ENCODE measurements around the gene UBE2B. TPM values are rescaled to one million over a fixed set of nuclear protein-coding genes. Genes with fewer than 3 reads are reported as not detected.
A peak's percentile ranks its signal among the peaks of the same experiment; 100 is the strongest.
"Not testable (repeated sequence)": the region's sequence is repeated elsewhere in the genome, so short reads cannot be mapped to it uniquely, and the experiment has no call there.

UBE2B gene
- total RNA-seq, 1 donor from 2014 or later = 60.4 TPM

GRCh38 chr5:134371834-134372340, 518 bp downstream of the UBE2B start:
- Mint-ChIP-seq H3K4me1 (peaks cover 50% of the 10 kb centered on the region), H3K36me3 (ENCODE audit: low read depth) (peaks cover 37% of the 10 kb centered on the region), H3K9me3 (peaks cover 2% of the 10 kb centered on the region), H3K4me3 (peak overlapping the region; percentile 98), H3K27me3 (no peaks in the 10 kb centered on the region), H3K27ac (peak overlapping the region; percentile 100)
- DNase-seq = peak; percentile 40
- CTCF ChIA-PET = interaction anchor here (1.0 to 2.0 kb wide), 5 partner anchors 40 to 215 kb away, joined by 3 to 11 read pairs (median 5); partner anchors contain the start of gene CDKN2AIPNL
- POLR2A ChIA-PET = interaction anchor here (0.5 to 5.4 kb wide), 31 partner anchors 10 to 530 kb away, joined by 3 to 86 read pairs (median 5); partner anchors contain the start of genes C5orf24, CDKN2AIPNL, JADE2 and SEC24A
- TF ChIP-seq CTCF (IDR thresholded peaks at IDR 0.05) = no peak
- ATAC-seq (ENCODE audit: low read depth) = no peak
- intact Hi-C loops (cut with micrococcal nuclease) = loop anchor here (1.0 to 5.0 kb wide), 16 partner anchors 39 to 535 kb away; partner anchors contain the start of genes CAMLG, CDKN2AIPNL, DDX46 and JADE2

- intact Hi-C loops (cut with micrococcal nuclease) = loop anchor here (1.0 to 5.0 kb wide), 5 partner anchors 71 to 534 kb away; partner anchors contain the start of genes DDX46 and PCBD2
- H3K27ac Mint-ChIP-seq; CTCF ChIA-PET; ATAC-seq (ENCODE audit: low read depth); H3K27me3 Mint-ChIP-seq; DNase-seq; H3K9me3 Mint-ChIP-seq: not testable (repeated sequence)
- H3K4me1 Mint-ChIP-seq = peaks cover 42% of the 10 kb centered on the region
- peak overlapping the region; percentile 55 for H3K4me3 Mint-ChIP-seq
- H3K36me3 Mint-ChIP-seq (ENCODE audit: low read depth) = peaks cover 50% of the 10 kb centered on the region
- POLR2A ChIA-PET = interaction anchor here (5.4 kb wide), 1 partner anchor 152 kb away, joined by 86 read pairs; the partner anchor contains the start of gene JADE2
These were observed 2.3 kb downstream of the UBE2B start for GRCh38 chr5:134373633-134374032.

DNA sequence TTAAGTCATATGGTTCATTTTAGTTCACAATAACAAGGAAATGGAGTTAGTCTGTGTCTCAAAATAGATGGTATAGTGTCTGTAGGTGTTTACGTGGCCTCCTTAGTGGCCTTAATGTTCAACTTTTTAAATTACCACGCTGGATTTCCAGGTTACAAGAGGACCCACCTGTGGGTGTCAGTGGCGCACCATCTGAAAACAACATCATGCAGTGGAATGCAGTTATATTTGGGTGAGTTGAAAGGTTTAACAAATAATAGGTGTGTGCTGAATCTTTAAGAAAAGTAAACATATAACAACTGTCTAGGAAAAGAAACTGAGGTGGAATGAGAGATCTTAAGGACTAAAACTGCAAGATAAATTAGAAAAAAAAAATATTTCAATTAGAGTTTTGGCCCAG, 2.9 kb downstream of the UBE2B start:
- Mint-ChIP-seq H3K9me3 (no peaks in the 10 kb centered on the region), H3K36me3 (ENCODE audit: low read depth) (peaks cover 54% of the 10 kb centered on the region), H3K4me3 (no peak overlapping the region), H3K27ac (no peak overlapping the region), H3K4me1 (peaks cover 42% of the 10 kb centered on the region), H3K27me3 (no peaks in the 10 kb centered on the region)
- ATAC-seq (ENCODE audit: low read depth) = no peak
- TF ChIP-seq CTCF (IDR thresholded peaks at IDR 0.05) = no peak
- intact Hi-C loops (cut with micrococcal nuclease) = loop anchor here (1.0 to 5.0 kb wide), 5 partner anchors 72 to 533 kb away; partner anchors contain the start of genes DDX46 and PCBD2
- no peak for DNase-seq
- CTCF ChIA-PET = no interaction called here
- POLR2A ChIA-PET = interaction anchor here (0.7 to 1.2 kb wide), 2 partner anchors 72 to 233 kb away, joined by 3 read pairs; no protein-coding TSS in a partner anchor

- H3K9me3 Mint-ChIP-seq = no peaks in the 10 kb centered on the region
- ChIA-PET CTCF (no interaction called here), POLR2A (interaction anchor here (0.7 kb wide), 1 partner anchor 358 kb away, joined by 3 read pairs; the partner anchor contains the start of gene CAMLG)
- H3K36me3 Mint-ChIP-seq (ENCODE audit: low read depth) = peaks cover 71% of the 10 kb centered on the region
- intact Hi-C loops (cut with micrococcal nuclease) = no loop called here
- H3K27ac Mint-ChIP-seq = no peak overlapping the region
- DNase-seq = no peak
- H3K4me3 Mint-ChIP-seq = no peak overlapping the region
- H3K27me3 Mint-ChIP-seq = no peaks in the 10 kb centered on the region
- peaks cover 14% of the 10 kb centered on the region for H3K4me1 Mint-ChIP-seq
- no peak for ATAC-seq (ENCODE audit: low read depth)
- TF ChIP-seq CTCF (IDR thresholded peaks at IDR 0.05) = no peak
These were observed 9.0 kb downstream of the UBE2B start for GRCh38 chr5:134380346-134380745.

GRCh38 chr5:134382204-134382603, 10.8 kb downstream of the UBE2B start:
- CTCF ChIA-PET; DNase-seq; H3K27me3 Mint-ChIP-seq; H3K4me3 Mint-ChIP-seq; H3K9me3 Mint-ChIP-seq; ATAC-seq (ENCODE audit: low read depth); intact Hi-C loops (cut with micrococcal nuclease); H3K27ac Mint-ChIP-seq: not testable (repeated sequence)
- Mint-ChIP-seq H3K36me3 (ENCODE audit: low read depth) (peaks cover 68% of the 10 kb centered on the region), H3K4me1 (peaks cover 10% of the 10 kb centered on the region)
- POLR2A ChIA-PET = interaction anchor here (2.0 kb wide), 1 partner anchor 10 kb away, joined by 11 read pairs; the partner anchor contains the start of gene UBE2B

All from activated B cell treated with CpG ODN at 0.5 μM for 24 hours (primary cell).